GM12801 (cell line): ENCODE measurements around the gene NRXN3.

Source experiments
- CTCF ChIP-seq: IDR thresholded peaks from one replicate; pipeline ENCODE4 v1.5.1; 2011; ENCODE audit warnings: control low read depth; ENCODE audit not compliant: insufficient read length; ENCODE audit errors: extremely low read depth

Gene NRXN3

DNA sequence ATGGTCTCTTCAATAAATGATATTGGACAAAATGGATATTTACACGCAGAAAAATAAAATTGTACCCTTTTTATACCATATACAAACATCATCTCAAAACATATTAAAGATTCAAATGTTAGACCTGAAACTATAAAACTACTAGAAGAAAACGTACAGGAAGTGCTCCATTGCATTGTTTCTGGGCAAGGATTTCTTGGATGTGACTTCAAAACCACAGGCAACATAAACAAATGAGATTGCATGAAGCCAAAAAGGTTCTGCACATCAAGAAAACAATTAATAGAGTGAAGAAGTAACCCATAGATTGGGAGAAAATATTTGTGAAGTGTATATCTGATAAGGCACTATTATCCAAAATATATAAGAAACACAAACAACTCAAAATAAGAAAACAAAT, 812.4 kb downstream of the NRXN3 start:
- TF ChIP-seq CTCF = no peak

GRCh38 chr14:78983126-78983525, 813.0 kb downstream of the NRXN3 start:
- no peak for TF ChIP-seq CTCF

DNA sequence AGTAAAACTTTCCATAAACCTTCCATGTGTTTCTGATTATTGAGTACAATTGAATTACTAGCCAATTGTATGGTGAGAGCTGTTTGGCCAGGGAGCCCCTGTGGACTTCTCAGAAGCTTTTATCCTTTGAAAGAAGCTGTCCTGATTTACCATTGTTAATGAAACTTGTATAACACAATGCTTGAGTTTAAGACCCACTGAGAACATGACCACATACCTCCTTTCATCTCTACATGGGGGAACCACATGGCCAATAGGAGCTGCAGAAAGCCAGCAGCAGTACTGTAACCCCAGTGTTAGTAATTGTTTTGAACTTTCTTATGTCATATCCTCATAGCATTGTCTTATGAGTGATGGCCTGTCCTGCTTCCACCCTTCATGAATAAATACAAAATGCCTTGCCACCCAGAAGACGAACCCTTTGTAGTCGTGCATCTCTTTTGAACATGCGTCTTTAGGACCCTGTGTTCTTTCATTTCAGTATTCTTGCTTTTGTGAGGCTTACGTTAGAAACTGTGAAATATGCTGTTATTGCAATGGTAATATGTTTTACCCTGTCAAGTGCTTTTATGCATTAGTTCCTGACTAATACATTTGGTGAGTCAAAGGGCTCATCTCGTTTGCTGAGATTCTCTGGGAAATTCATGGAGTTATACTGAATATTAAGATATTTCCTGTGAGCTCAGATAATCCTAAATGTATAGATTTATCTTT, 815.7 kb downstream of the NRXN3 start:
- no peak for TF ChIP-seq CTCF

DNA sequence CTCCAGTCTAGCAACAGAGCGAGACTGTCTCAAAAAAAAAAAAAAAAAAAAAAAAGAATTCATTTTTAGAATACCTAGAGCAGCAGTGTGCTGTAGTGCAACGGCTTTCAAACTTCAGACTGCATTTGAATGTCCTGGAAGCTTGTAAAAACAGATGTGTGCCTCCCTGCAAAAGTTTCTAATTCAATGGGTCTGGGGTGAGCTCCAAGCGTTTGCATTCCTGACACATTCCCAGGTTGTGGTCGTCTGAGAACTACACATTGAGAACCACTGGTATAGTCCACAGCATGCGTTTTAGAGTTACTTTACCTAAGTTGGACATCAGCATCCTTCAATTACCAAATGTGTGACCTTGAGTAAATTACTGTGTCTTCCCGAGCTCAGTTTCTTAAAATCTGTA, 816.8 kb downstream of the NRXN3 start:
- no peak for TF ChIP-seq CTCF

DNA sequence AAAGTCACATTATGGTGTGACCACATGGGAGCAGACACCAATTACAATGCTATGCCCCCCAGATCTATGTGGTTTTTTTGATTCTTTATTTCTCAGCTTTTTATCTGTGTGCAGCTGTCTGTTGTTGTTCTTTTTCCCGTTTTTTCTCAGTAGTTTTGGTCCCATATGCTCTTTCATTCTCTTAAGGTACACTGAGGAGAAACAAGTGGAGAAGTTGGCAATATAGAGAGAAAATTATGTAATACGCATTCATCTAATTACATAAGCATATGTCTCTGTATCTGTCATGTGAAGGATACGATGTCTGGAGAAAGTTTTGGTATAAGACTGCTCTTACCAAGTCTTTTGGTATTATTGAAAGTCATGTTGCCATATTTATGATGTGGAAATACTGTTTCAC, 819.0 kb downstream of the NRXN3 start:
- TF ChIP-seq CTCF = no peak

GRCh38 chr14:78992867-78993266, 822.7 kb downstream of the NRXN3 start:
- TF ChIP-seq CTCF = no peak

GRCh38 chr14:78997811-78998210, 827.6 kb downstream of the NRXN3 start:
- no peak for TF ChIP-seq CTCF
